HG03097 (cell line): ENCODE results near the gene C19orf44.
"Not testable (repeated sequence)": the region's sequence is repeated elsewhere in the genome, so short reads cannot be mapped to it uniquely, and the experiment has no call there.

Experiments used
- ATAC-seq: cut with Tn5 transposase; IDR thresholded peaks from one replicate; pipeline ENCODE4 v1.9.1; 2021; ENCODE audit not compliant: unreplicated experiment, low FRiP score

The C19orf44 gene

DNA sequence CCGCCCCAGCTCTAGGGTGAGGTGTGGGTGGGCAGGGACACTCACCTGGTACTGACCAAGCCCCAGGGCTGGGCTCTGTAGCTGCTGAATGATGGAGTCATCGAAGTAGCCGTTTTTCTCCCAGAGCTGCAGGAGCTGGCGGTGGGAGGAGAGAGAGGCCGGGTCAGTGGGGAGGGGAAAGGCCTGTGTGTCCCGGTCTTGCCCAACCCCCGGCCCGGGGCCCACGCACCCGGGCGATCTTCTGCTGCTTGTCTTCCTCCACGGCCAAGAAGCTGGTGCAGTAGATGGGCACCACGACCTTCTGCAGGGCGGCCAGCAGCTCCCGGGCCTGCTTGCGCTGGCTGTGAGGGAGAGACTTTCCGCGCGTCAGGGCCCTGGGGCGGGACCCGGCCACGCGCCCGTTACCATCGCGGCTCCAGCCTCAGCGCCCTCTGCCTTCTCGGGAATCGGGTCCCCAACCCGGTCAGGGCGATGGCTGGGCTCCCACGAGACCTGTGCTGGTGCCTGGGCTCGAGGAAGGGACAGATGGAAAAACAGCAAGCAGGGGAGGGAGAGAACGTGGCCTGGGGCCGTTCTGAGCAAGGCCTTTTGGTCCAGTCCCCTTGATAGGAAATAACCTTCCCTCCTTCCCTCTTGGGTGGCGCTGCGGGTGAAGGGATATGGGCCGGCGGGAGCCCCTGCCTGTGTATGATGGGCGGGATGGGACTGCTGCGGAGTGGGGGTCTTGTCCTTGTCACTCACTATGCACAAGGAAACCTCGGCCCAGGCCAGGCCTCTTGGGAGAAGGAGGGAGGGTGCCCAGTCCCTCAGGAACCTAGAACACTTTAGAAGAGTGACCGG, 34.6 kb downstream of the C19orf44 start:
- ATAC-seq, result no peak

DNA sequence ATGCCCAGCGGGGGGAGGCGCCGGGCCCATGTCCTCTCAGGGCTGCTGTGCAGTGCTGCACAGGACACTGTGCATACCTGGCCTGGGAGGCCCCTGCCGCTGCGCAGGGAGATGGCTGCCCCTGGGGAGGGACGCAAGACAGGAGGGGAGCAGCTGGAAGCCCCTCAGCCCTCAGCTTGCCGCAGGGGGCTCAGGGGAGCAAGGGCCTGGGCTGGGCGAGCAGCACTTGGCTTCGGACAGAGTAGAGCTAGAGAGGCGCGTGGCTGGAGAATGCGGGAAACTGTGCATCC, 35.1 kb downstream of the C19orf44 start:
- no peak for ATAC-seq

DNA sequence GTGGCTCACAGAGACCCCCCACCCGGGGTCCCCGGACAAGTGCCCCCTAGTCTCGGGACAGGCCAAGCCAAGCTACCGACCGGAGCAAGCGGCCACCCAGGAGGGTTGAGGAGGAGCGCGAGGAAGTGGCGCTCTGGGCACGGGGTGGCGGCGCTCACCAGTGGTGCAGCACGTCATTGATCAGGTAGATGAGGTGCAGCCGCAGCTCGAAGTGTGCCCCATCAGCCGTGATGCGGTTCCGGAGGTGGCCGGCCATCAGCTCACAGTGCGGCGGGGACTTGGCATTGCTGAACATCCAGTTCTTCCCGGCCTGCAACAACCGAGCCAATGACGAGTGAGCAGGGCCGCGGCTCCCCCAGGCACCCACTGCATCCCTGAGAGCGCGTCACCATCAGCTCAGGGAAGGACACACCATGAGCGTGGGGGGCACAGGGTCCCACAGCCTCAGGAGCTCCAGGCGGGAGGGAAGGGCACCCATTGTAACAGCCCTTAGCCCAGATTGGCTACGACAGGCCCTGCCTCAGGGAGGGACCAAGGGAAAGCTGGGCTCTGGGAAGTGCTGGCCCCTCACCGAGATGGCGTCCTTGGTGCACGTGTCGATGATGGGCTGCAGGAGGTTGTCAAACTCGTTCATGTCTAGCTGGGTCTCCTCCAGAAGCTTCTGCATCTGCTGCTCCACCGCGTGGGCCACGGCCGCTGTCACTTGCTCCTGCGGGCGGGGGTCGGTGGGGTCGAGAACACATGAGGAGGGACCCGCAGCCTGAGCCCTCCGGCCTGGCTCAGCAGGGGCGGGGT, 36.4 kb downstream of the C19orf44 start:
- ATAC-seq, result no peak

DNA sequence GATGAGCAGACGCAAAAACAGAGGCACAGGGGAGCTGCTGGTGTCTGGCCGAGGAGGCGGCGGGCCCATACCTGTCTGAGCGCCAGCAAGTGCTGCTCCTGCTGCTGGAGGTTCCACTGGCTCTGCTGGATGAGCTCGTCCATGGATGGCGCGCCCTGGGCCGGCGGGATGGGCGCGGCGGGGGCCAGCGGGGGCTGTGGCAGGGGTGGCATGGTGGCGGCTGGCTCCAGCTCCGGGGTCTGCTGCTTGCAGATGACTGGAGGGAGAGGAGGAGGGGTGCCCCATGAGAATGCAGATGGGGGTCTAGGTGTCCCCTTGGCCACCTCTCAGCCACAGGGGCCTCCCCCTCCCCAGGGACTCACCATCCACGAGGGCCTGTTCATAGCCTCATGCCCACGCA, 39.2 kb downstream of the C19orf44 start:
- ATAC-seq, result no peak

DNA sequence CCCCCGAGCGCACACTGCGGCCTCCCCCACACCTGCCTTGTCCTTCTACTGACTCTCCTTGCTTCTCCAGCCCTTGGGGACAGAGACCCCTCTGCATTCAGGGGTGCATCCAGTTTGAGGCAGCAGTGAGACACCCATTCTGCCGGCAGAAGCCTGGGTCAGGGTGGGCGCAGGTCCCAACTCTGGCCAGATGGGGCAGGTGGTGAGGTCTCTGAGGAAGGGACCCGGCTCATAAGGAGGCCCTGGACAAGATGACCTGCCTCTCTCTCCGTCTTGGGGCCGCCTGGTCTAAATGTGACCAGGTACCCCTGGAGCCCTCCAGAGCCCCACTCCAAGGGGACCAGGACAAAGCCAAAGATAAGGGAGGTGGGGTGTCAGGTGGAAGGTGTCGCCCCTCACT, 39.9 kb downstream of the C19orf44 start:
- ATAC-seq, result no peak

DNA sequence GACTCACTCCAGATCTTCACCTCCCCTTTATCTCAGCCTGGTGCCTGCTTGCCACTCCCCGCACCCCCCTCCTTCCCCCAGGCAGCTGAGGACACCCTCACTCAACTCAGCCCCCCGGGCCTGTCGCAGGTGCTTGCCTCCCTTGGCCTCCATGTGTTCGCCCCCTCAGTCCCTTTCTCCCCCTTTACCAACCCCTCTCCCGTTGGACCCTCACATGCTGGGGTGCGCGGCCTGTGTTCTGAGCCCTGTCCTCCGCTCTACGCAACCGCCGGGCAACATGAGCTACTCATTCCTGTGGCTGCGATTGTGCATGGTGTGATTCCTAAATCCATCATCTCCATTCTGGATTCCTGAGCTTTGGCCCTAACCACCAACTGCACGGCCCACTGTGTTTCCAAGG, 40.9 kb downstream of the C19orf44 start:
- no peak for ATAC-seq

DNA sequence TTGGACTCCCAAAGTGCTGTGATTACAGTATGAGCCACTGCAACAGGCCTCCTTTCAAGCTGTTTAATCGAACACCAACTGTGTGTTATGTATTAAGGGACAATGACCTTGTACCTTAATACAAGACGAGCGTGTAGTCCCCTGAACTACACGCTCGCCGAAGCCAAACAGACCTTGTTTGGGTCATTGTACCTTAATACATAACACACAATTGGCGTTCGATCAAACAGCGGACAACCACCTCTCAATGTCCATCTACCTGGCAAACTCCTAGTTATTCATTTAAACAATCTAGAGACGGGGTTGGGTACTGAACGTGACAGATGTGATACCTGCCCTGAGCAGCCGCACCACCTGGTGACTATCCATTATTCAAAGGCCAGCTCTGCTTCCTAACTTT, 44.8 kb downstream of the C19orf44 start:
- ATAC-seq, result no peak

DNA sequence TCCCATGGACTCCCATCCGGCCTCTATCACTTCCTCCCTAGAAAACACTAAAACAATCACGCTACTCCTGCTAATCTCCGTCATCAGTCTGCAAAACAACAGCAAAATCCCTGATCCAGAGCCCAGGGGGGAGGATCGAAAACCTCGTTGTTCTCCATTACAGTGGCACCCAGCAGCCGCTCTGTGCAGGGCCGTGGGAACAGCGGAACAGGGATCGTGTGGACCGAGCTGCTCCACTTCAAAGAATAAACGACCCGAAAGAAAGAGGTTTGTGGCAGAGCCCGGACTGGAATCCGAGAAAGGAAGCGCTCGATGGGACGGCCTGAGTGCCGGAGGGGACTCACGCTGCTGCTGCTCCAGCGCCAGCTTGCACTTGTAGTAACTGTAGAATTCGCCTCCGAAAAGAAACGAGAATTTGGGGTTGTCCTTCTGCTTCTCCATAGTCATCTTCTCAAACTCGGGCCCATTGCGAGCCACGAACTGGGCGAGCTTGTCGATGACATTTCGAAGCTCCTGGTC, 45.4 kb downstream of the C19orf44 start:
- ATAC-seq, result peak; percentile 13

DNA sequence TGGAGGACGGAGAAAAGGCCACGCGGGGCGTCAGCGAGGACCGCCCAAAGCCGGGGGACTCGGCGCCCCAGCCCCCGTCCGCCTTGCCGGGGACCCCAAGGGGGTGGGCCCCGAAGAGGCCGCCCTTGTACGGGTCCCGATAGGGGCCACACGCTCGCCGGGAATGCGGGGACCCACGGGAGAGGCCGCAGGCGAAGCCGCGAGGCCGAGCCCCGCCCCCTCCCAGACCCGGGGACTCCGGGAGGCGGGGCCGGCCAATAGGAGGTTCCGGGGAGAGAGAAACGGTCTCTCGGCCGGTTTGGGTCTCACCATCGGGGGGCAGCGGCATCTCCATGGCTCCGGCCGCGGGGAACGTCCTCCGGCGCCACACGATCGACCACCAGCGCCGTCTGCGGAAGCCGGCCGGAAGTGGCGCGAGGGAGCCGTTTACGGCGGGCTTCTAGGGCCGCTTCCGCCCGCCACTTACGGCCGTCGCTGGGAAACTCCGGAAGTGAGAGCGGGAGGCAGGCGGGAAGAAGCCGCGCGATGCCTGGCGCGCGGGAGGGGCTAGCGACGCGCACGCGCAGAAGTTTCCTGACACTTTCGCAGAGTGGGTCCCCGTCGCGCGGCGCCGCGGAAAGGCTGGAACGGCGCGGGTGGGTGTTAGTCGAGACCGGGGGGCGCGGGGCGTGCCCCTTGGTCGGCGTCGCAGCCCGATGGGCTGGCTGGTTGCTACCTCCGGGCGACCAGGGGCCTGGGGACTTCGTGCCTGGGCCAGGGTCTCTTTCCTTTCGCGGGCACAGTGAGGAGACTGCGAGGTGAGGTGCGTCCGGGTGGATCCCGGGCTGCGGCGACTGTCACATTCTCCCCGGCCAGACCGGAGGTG, 46.1 kb downstream of the C19orf44 start, which contains the start of gene CHERP:
Gene CHERP, minus strand, starts transcription at position 393 of the 865 bp plus-strand sequence. Its CDS starts 59 bp downstream, at position 334.
- ATAC-seq, result peak; percentile 76

DNA sequence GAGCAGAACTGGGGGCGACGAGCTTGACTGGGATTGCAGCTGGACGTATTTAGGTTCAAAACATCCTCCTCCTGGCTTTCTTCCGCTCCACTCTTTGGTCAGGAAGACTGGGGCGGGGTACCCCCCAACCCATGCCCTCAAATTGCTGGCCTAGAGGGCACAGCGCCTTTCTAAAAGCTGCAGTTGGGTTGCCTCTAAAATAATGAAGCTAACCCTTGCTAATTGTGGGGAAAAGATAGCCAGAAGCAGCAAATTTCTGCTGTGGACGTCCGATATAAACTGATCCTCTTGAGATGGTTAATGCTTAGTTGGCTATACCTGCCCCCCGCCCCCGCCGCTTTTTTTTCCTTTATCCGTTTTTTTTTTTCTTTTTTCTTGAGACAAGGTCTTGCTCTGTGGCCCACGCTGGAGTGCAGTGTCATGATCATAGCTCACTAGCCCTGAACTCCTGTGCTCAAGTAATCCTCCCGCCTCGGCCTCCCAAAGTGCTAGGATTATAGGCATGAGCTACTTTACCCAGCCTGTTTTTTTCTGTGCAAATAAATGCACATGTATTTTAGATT, 46.8 kb downstream of the C19orf44 start:
- ATAC-seq, result no peak

DNA sequence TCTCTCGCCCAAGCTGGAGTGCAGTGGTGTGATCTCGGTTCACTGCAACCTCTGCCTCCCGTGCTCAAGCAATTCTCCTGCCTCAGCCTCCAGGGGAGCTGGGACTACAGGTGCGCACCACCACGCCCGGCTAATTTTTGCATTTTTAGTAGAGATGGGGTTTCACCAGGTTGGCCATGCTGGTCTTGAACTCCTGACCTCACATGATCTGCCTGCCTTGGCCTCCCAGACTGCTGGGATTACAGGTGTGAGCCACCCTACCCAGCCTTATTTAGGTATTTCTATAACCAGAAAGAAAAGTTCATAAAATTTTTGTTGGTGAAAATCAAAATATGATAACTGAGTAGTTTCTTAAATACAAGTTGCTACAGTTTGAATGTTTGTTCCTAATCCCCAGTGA, 47.5 kb downstream of the C19orf44 start:
- not testable (repeated sequence) for ATAC-seq

DNA sequence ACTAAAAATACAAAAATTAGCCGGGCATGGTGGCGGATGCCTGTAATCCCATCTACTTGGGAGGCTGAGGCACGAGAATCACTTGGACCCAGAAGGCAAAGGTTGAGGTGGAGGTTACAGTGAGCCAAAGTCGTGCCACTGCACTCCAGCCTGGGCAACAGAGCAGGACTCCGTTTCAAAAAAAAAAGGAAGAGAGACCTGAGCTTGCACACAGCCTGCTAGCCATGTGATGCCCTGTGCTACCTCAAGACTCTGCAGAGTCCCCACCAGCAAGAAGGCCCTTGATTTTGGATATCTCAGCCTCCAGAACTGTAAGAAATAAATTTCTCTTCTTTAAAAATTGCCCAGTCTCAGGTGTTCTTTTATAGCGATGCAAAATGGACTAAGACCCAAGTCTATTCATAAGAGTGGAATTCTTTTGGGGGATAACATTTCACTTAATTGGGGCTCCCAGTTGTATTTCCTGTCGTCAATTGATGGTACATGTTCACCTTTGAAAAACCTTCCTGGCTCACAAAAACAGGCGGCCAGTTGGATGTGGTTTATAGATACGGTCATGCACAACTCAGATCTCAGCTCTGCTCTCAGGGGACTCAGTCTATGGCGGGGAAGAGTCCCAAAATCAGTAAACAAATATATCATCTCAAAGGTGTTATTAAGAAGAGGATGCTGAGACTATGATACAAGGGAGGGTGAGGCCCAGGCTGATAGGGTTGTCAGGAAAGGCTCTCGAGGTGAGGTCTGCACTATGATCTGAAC, 48.5 kb downstream of the C19orf44 start:
- no peak for ATAC-seq

DNA sequence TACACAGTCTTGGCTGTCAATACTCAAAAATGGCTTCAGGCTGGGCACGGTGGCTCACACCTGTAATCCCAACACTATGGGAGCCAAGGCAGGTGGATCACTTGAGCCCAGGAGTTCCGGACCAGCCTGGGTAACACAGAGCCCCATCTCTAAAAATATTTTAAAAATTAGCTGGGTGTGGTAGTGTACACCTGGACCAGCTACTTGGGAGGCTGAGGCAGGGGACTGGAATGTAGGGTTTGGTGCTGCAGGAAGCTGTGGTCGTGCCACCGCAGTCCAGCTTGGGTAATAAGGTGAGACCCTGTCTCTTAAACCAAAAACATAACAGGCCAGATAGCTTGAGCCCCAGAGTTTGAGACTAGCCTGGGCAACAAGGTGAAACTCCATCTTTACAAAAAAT, 52.8 kb downstream of the C19orf44 start:
- ATAC-seq, result no peak

DNA sequence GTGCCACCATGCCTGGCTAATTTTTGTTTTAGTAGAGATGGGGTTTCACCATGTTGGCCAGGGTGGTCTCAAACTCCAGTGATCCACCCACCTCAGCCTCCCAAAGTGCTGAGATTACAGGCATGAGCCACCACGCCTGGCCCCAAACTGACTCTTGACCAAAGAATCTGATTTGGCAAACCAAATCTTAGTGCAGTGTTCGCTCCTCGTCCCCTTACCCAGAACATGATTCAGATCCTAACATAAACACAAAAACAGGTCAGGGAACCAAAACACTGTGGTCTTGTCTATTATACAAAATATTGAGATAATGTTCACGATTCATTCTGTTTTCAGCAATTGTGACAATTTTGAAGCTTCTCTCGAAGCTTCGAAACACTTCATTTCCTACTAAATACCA, 55.7 kb downstream of the C19orf44 start:
- not testable (repeated sequence) for ATAC-seq

DNA sequence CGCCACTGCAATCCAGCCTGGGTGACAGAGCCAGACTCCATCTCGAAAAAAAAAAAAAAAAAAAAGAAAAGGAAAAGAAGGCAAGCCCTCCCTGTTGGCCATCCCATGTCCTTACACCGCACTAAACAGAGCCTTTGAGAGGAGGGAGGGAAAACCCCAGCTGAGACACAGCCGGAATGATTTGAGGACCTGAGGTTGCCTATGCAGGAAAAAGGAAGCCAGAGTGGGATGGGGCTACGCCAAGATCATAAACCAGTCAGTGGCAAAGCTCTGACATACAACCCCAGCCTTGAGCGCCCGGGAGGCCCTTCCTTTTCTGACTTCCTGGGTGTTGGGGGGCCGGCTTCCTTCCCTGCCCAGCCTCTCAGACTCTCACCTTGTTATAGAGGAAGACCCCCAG, 58.6 kb downstream of the C19orf44 start:
- ATAC-seq, result no peak

DNA sequence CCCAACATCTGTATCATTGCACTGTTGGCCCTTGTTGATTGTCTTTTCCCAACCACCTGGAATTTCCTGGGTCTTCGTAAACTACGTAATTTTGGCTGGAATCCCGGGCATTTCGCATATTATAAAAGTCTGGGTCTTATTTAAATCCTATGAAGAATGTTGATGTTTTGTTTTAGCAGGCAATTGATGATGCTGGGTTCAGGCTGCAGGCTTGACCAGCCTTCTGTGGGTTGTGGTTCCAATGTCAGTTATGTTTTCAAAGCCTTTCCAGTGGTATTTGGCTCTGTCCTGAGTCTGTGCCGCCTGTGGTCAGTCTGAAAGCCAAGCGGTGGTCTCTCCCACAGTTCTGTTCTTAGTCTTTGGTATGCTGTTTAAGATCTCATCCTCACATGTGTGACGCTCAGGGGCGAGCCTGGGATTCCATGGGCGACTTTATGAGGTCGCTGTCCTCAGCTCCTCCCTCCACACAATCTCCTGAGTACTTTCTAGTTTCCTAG, 63.6 kb downstream of the C19orf44 start:
- ATAC-seq, result no peak

DNA sequence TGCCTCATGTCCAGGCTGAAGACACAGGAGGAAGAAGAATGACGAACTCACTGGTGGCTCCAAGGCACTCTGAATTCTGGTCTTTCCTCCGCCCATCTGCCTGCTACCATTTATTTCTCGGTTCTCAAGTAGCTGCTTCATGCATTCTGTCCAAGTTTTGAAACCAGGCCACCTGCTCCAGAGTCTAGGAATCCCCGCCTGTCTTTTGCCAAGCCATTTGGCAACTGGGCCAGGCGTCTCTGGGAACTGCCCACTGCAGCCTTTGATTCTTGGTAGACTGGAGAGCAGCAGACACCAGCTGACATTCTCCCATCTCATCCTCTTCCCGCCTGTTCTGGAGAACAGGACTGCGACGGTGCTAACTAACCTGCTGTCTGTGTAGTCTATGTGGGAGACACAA, 65.2 kb downstream of the C19orf44 start:
- ATAC-seq, result no peak

DNA sequence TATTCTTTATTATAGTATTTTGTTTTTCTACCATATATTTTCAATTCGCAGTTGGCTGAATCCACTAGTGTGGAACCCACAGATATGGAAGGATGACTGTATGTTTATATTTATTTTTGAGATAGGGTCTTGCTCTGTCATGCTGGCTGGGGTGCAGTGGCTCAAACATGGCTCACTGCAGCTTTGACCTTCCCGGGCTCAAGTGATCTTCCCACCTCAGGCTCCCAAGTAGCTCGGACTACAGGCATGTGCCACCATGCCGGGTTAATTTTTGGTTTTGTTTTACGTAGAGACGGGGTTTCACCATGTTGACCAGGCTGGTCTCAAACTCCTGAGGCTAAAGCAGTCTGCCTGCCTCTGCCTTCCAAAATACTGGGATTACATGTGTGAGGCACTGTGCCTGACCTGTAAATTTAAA, 66.4 kb downstream of the C19orf44 start:
- no peak for ATAC-seq

DNA sequence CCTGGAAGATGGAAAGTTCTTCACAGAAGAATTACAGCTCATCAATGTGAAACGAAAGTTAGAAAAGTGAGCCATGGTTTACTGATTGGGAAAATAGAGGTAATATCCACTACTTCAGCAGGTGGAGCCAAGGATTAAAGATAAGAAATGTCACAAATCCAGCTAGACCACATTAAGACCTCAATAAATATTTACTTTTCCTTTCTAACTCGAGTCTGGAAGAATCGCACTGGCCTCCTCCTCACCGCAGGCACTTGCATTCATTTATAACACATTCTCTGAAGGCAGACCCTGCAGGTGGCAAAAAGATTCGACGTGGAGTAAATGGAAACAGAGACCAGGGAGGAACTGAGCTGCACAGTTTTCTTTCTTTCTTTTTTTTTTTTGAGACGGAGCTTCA, 68.6 kb downstream of the C19orf44 start:
- ATAC-seq, result no peak

DNA sequence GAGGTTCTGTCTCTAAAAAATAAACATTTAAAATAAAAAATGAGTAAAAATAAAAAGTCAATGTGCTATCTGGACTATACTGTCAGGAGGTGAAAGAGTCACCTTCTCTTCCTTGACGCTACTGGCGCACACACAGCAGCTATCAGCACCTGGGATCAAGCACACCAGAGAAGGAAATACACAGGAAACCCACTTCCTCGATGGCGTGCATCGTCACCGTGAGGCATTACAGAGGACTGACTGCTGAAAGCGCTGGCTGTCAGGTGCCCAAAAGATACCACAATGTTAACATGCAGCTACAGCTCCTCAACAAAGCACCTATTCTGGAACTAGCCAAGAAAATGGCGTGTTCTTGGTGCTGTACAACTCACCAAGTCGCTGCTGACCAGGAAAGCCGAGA, 70.0 kb downstream of the C19orf44 start:
- no peak for ATAC-seq
